Left ventricle myocardium inferior (tissue), 1 donor: Measurements from ENCODE around the gene SMYD2. TPM values are rescaled to one million over a fixed set of nuclear protein-coding genes. Genes with fewer than 3 reads are reported as not detected.
A peak's percentile ranks its signal among the peaks of the same experiment; 100 is the strongest.

Experiments used
- DNase-seq: peaks from one replicate; pipeline ENCODE4 v3.0.0-alpha.2; 2020
- H3K27ac ChIP-seq: fragments of 200-600 bp; replicated peaks from 2 replicates; pipeline ENCODE4 v1.8.0; 2021
- H3K27me3 ChIP-seq: fragments of 200-600 bp; 2 replicates; pipeline ENCODE4 v1.8.0; 2021; ENCODE audit warnings: low read depth
- H3K36me3 ChIP-seq: fragments of 200-600 bp; 2 replicates; pipeline ENCODE4 v1.8.0; 2021
- H3K4me1 ChIP-seq: fragments of 200-600 bp; 2 replicates; pipeline ENCODE4 v1.8.0; 2021
- H3K4me3 ChIP-seq: fragments of 200-600 bp; 2 replicates; pipeline ENCODE4 v1.8.0; 2021; ENCODE audit warnings: mild to moderate bottlenecking, moderate library complexity
- H3K9me3 ChIP-seq: fragments of 200-600 bp; replicated peaks from 2 replicates; pipeline ENCODE4 v1.8.0; 2021
- intact Hi-C: fragments of 100-400 bp; cut with micrococcal nuclease; formaldehyde crosslinking; loops from one replicate; pipeline ENCODE4 v1.11.0; 2022
- total RNA-seq: library from RNA; stranded (reverse); fragmentation: NEBNext Ultra II Directional; extraction: Animal tissue kit (Norgen Biotek cat#: 25700); gene quantifications from one replicate; pipeline ENCODE4 v1.2.1, GENCODE V29; 2021
- TF ChIP-seq, protein P1 (sequence below): fragments of 200-600 bp; IDR thresholded peaks from 2 replicates; pipeline ENCODE4 v1.8.0; 2021; ENCODE audit warnings: antibody characterized with exemption, mild to moderate bottlenecking, borderline replicate concordance
- donor health status: DM: no; HTN: yes; CAD: no; lungs with severe emphysema.

Gene SMYD2
- total RNA-seq, 1 donor from 2014 or later, result 247 TPM

DNA sequence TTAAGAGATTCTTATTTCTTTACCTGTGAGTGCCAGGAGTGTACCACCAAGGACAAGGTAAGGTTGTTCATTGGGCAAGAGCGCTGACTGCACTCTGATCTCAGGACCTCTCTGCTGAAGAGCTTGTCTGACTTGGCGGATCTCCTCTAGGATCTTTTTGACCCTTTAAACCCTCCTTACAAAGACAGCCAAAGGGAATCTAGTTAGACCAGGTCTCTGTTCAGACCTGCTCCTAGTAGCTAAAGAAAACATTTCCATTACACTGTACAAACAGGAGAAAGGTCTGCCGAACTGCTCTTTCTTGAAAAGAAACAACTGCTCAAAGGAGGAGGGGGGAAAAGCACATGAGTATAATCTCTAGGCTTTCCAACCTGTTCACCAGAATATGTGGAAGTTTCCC lies 49.3 kb downstream of the SMYD2 start:
- H3K9me3 ChIP-seq, result no peaks in the 10 kb centered on the region
- peaks cover 38% of the 10 kb centered on the region for H3K36me3 ChIP-seq
- intact Hi-C loops, result loop anchor here (5.0 kb wide), 1 partner anchor 257 kb away; no protein-coding TSS in a partner anchor
- TF ChIP-seq, protein P1, sequence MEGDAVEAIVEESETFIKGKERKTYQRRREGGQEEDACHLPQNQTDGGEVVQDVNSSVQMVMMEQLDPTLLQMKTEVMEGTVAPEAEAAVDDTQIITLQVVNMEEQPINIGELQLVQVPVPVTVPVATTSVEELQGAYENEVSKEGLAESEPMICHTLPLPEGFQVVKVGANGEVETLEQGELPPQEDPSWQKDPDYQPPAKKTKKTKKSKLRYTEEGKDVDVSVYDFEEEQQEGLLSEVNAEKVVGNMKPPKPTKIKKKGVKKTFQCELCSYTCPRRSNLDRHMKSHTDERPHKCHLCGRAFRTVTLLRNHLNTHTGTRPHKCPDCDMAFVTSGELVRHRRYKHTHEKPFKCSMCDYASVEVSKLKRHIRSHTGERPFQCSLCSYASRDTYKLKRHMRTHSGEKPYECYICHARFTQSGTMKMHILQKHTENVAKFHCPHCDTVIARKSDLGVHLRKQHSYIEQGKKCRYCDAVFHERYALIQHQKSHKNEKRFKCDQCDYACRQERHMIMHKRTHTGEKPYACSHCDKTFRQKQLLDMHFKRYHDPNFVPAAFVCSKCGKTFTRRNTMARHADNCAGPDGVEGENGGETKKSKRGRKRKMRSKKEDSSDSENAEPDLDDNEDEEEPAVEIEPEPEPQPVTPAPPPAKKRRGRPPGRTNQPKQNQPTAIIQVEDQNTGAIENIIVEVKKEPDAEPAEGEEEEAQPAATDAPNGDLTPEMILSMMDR, result no peak
- peak overlapping the region; percentile 69 for H3K27ac ChIP-seq
- DNase-seq, result no peak
- H3K27me3 ChIP-seq, result no peaks in the 10 kb centered on the region
- H3K4me1 ChIP-seq, result peaks cover 56% of the 10 kb centered on the region
- H3K4me3 ChIP-seq, result no peak overlapping the region

DNA sequence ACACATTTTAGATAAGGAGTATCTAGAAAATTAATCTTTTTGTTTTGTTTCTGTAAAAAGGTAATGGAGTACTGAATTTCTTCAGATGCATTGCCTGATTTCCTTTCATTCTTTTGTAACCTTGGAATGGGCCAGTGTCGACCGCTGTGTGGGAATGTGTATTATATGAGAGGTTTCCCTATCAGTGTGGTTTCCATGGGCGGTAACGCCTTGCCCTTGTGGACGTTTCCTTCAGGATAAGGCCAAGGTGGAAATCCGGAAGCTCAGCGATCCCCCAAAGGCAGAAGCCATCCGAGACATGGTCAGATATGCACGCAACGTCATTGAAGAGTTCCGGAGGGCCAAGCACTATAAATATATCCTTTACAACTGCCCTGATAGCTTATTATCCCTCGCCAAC lies 49.8 kb downstream of the SMYD2 start:
- H3K4me1 ChIP-seq, result peaks cover 56% of the 10 kb centered on the region
- intact Hi-C loops, result loop anchor here (5.0 kb wide), 1 partner anchor 257 kb away; no protein-coding TSS in a partner anchor
- H3K4me3 ChIP-seq, result no peak overlapping the region
- TF ChIP-seq, protein P1, result no peak
- H3K27ac ChIP-seq, result peak overlapping the region; percentile 69
- peaks cover 37% of the 10 kb centered on the region for H3K36me3 ChIP-seq
- no peaks in the 10 kb centered on the region for H3K27me3 ChIP-seq
- H3K9me3 ChIP-seq, result no peaks in the 10 kb centered on the region
- no peak for DNase-seq

DNA sequence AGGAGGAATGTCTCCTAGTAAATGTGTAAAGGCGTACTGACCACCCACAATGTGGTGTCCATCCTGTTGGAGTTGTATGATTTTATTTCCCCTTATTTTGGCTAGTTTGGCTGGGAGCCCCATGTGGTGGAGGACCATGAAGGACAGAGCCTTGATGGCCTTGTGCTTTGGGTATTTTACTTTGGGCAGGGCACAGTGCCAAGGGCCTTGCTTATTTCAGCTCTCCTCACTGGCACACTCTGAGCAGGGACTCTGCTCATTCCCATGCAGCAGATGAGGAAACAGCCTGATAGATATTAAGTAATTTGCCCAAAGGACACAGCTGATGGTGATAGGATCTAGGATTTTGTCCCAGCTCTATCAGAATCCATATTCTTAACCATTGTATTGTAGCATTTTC lies 50.2 kb downstream of the SMYD2 start:
- intact Hi-C loops, result loop anchor here (5.0 kb wide), 1 partner anchor 256 kb away; no protein-coding TSS in a partner anchor

DNA sequence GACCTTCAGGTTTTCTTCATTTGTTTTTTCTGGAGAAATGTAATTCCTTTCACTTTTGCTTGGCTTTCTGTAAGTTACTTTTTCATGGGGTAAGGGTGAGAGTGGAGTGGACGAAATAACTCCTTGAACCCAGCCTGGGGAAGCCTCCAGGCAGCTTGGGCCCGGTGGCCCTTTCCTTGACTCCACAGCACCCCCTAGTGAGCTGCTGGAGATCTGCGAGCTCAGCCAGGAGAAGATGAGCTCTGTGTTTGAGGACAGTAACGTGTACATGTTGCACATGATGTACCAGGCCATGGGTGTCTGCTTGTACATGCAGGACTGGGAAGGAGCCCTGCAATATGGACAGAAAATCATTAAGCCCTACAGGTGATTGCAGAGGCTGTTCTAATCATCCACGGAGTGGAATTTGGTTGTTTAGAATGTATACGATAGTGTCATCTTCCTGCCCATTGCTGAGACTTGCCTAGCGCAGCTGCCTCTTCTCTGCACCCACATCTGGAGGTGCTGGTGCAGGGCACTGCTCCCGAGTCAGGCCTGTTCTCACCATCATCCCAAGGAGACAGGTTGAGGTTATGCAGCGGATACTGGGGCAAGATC lies 51.0 kb downstream of the SMYD2 start:
- Histone ChIP-seq H3K36me3 (peaks cover 34% of the 10 kb centered on the region), H3K4me3 (no peak overlapping the region), H3K4me1 (peaks cover 48% of the 10 kb centered on the region), H3K27me3 (no peaks in the 10 kb centered on the region), H3K9me3 (no peaks in the 10 kb centered on the region), H3K27ac (peak overlapping the region; percentile 69)
- DNase-seq, result no peak
- TF ChIP-seq, protein P1, result peak; percentile 73
- intact Hi-C loops, result loop anchor here (2.0 to 5.0 kb wide), 2 partner anchors 71 to 255 kb away; no protein-coding TSS in a partner anchor

More for the DNA sequence above, 50.2 kb downstream of the SMYD2 start:
- H3K4me3 ChIP-seq, result no peak overlapping the region
- H3K27me3 ChIP-seq, result no peaks in the 10 kb centered on the region
- peaks cover 35% of the 10 kb centered on the region for H3K36me3 ChIP-seq
- DNase-seq, result peak; percentile 38
- peaks cover 55% of the 10 kb centered on the region for H3K4me1 ChIP-seq
- TF ChIP-seq, protein P1, result no peak
- no peaks in the 10 kb centered on the region for H3K9me3 ChIP-seq
- peak overlapping the region; percentile 69 for H3K27ac ChIP-seq

DNA sequence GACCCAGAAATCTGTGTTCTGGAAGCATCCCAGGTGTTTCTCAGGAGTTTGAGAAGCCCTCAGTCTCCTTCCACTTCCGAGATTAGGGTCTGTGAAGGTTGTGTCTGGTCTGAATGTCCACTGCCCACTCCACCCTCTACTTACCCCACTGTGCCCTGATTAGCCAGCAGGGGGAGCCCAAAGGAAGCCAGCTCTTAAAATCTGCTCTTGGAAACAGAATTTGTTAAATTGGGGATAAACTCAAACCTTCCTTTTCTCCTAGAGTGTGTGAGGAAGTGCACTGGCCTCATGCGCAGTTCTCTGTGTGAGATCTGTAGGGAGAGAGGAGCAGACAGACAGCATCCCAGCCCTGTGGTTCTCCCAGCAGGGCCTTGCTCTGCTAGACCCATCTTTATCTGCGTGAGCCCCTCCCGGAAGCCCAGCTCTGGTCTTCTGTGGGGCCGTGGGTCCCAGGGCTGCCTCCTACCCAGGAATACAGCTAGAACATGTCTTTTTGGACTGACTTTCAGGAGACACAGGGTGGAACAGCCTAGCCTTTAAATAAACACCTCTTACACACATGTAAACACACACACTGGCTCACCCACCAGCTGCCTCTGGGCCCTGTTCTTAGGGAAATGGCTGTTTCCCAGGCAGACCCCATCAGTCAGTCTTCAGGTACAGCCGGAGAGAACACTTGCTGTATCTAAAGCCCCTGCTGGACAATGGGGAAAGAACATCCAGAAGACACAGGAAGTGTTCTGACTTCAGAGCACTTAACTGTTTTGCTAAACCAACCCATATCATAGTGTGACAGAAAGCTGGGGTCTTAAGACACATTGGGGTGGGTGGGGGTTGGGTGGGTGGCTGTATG lies 52.2 kb downstream of the SMYD2 start:
- TF ChIP-seq, protein P1, result peak; percentile 88
- Histone ChIP-seq H3K9me3 (no peaks in the 10 kb centered on the region), H3K36me3 (peaks cover 34% of the 10 kb centered on the region), H3K27me3 (no peaks in the 10 kb centered on the region), H3K4me3 (no peak overlapping the region), H3K4me1 (peaks cover 48% of the 10 kb centered on the region), H3K27ac (no peak overlapping the region)
- intact Hi-C loops, result loop anchor here (2.0 to 5.0 kb wide), 2 partner anchors 72 to 254 kb away; no protein-coding TSS in a partner anchor
- no peak for DNase-seq
